ENCODE data around the gene SKI. TPM values are rescaled to one million over a fixed set of nuclear protein-coding genes. Genes with fewer than 3 reads are reported as not detected.
A peak's percentile ranks its signal among the peaks of the same experiment; 100 is the strongest.

SKI gene
- total and polyA plus RNA-seq, 2 experiments from 2014 or later = 9.3 to 66.8 TPM

DNA sequence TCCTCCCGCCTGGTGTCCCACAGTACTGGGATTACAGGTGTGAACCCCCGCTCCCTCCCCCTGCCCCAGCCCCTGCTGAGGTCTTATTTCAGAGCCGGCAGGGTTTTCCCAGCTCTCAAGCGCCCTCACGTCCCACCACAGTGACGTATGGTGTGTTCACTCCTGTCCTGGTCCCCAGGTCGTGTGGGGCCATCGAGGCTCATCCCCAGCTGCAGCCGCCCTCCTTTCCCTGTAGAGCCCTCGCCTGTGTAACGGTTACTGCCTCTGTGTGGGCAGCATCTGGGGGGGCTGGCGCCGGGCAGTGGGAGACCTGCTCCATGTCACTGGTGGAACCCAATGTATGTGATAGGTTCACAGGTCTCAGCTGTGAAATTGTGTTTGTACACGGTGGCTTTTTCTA, 23.2 kb downstream of the SKI start (continued):
- TF ChIP-seq, protein P1, sequence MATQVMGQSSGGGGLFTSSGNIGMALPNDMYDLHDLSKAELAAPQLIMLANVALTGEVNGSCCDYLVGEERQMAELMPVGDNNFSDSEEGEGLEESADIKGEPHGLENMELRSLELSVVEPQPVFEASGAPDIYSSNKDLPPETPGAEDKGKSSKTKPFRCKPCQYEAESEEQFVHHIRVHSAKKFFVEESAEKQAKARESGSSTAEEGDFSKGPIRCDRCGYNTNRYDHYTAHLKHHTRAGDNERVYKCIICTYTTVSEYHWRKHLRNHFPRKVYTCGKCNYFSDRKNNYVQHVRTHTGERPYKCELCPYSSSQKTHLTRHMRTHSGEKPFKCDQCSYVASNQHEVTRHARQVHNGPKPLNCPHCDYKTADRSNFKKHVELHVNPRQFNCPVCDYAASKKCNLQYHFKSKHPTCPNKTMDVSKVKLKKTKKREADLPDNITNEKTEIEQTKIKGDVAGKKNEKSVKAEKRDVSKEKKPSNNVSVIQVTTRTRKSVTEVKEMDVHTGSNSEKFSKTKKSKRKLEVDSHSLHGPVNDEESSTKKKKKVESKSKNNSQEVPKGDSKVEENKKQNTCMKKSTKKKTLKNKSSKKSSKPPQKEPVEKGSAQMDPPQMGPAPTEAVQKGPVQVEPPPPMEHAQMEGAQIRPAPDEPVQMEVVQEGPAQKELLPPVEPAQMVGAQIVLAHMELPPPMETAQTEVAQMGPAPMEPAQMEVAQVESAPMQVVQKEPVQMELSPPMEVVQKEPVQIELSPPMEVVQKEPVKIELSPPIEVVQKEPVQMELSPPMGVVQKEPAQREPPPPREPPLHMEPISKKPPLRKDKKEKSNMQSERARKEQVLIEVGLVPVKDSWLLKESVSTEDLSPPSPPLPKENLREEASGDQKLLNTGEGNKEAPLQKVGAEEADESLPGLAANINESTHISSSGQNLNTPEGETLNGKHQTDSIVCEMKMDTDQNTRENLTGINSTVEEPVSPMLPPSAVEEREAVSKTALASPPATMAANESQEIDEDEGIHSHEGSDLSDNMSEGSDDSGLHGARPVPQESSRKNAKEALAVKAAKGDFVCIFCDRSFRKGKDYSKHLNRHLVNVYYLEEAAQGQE (IDR thresholded peaks at IDR 0.05; ENCODE audit: unreplicated experiment) = no peak

DNA sequence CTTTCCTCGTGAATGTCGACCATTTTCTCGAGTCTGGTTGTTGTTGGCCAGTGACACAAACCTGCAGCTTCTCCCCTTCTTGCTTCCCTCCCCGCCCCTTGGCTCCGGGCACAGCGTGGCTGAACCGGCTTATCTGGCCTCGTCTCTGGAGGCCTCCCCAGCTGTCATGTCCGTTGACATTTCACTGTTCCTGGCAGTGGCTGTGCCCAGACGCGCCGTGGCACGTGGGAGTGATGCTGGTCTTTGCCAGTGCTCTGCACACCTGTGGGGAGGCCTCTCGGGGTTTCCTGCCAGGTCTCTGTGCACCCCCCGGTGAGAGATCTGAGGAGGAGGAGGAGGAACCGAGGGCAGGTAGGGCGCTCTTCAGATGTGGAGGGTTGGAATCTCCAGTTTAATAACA, 23.7 kb downstream of the SKI start:
- Histone ChIP-seq H3K4me2 (no peak overlapping the region), H3K27me3 (ENCODE audit: insufficient read depth) (no peaks in the 10 kb centered on the region), H4K20me1 (replicated peaks; ENCODE audit: insufficient read depth) (peaks cover 17% of the 10 kb centered on the region), H3K79me2 (replicated peaks; ENCODE audit: insufficient read depth) (peaks cover 94% of the 10 kb centered on the region), H3K36me3 (ENCODE audit: insufficient read depth) (no peaks in the 10 kb centered on the region), H3K9me2 (ENCODE audit: insufficient read depth) (0 out of 2 replicates have a peak, but pooled peaks cover 12% of the 10 kb centered on the region), H3F3A (replicated peaks; ENCODE audit: low read depth) (peaks cover 41% of the 10 kb centered on the region), H3K4me1 (ENCODE audit: insufficient read depth) (peaks cover 35% of the 10 kb centered on the region), H2AFZ (no peak overlapping the region), H3K27ac (ENCODE audit: low read depth) (peak overlapping the region; percentile 69; the same call in 1 of the 2 replicates), H3K4me3 (no peak overlapping the region)
- H3K4me1 Mint-ChIP-seq = peaks cover 57% of the 10 kb centered on the region
- no peaks in the 10 kb centered on the region for H3K9me3 Mint-ChIP-seq
- peaks cover 20% of the 10 kb centered on the region for H3K36me3 Mint-ChIP-seq (ENCODE audit: low read depth)
- peaks cover 25% of the 10 kb centered on the region for H3K27me3 Mint-ChIP-seq (ENCODE audit: insufficient read depth, low read depth, poor library complexity)
- H3K27ac Mint-ChIP-seq = peak overlapping the region; percentile 81
- TF ChIP-seq, protein P2, sequence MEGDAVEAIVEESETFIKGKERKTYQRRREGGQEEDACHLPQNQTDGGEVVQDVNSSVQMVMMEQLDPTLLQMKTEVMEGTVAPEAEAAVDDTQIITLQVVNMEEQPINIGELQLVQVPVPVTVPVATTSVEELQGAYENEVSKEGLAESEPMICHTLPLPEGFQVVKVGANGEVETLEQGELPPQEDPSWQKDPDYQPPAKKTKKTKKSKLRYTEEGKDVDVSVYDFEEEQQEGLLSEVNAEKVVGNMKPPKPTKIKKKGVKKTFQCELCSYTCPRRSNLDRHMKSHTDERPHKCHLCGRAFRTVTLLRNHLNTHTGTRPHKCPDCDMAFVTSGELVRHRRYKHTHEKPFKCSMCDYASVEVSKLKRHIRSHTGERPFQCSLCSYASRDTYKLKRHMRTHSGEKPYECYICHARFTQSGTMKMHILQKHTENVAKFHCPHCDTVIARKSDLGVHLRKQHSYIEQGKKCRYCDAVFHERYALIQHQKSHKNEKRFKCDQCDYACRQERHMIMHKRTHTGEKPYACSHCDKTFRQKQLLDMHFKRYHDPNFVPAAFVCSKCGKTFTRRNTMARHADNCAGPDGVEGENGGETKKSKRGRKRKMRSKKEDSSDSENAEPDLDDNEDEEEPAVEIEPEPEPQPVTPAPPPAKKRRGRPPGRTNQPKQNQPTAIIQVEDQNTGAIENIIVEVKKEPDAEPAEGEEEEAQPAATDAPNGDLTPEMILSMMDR (conservative IDR thresholded peaks at IDR 0.05; ENCODE audit: low read depth in 2 of 2) = no peak
- no peak for TF ChIP-seq JUNB (IDR thresholded peaks at IDR 0.05; ENCODE audit: unreplicated experiment)
- ATAC-seq = no peak
- no peak overlapping the region for H3K4me3 Mint-ChIP-seq
- DNase-seq (ENCODE audit: low spot score) = no peak

DNA sequence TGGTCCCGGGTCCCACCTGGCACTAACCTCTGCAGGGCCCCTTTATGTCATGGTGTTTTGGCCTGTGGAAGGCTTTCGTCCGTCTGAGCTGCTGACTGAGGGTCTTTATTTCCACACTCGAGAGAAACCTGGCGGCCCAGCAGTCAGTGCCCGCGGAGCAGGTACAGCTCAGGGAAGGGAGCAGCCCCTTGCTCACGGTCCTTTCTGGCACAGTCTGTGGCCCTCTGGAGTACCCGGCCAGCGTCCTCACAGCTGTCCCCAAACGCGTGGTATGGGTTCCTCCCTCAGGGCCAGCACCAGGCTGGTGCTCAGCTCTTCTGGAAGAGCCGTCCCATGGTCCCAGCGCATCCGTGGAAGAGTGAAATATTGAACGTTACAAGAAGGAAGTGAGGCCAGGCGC, 24.3 kb downstream of the SKI start:
- no peaks in the 10 kb centered on the region for H3K27me3 ChIP-seq (ENCODE audit: insufficient read depth)
- Mint-ChIP-seq H3K36me3 (ENCODE audit: low read depth) (peaks cover 20% of the 10 kb centered on the region), H3K27ac (peak overlapping the region; percentile 33; the same call in 1 of the 2 replicates), H3K4me1 (peaks cover 55% of the 10 kb centered on the region), H3K27me3 (ENCODE audit: insufficient read depth, low read depth, poor library complexity) (peaks cover 25% of the 10 kb centered on the region), H3K9me3 (no peaks in the 10 kb centered on the region), H3K4me3 (no peak overlapping the region)
- H4K20me1 ChIP-seq (replicated peaks; ENCODE audit: insufficient read depth) = peaks cover 17% of the 10 kb centered on the region
- H3F3A ChIP-seq (replicated peaks; ENCODE audit: low read depth) = peaks cover 37% of the 10 kb centered on the region
- no peaks in the 10 kb centered on the region for H3K36me3 ChIP-seq (ENCODE audit: insufficient read depth)
- 0 out of 2 replicates have a peak, but pooled peaks cover 12% of the 10 kb centered on the region for H3K9me2 ChIP-seq (ENCODE audit: insufficient read depth)
- no peak overlapping the region for H3K4me3 ChIP-seq
- ATAC-seq (no peak), DNase-seq (ENCODE audit: low spot score) (no peak)
- H3K79me2 ChIP-seq (replicated peaks; ENCODE audit: insufficient read depth) = peaks cover 94% of the 10 kb centered on the region
- no peak overlapping the region for H3K4me2 ChIP-seq
- H3K4me1 ChIP-seq (ENCODE audit: insufficient read depth) = peaks cover 32% of the 10 kb centered on the region
- peak overlapping the region; percentile 69; the same call in 1 of the 2 replicates for H3K27ac ChIP-seq (ENCODE audit: low read depth)
- no peak overlapping the region for H2AFZ ChIP-seq
- no peak for TF ChIP-seq EZH2 (IDR thresholded peaks at IDR 0.05; ENCODE audit: low read depth, unreplicated experiment)
- TF ChIP-seq, protein P3, sequence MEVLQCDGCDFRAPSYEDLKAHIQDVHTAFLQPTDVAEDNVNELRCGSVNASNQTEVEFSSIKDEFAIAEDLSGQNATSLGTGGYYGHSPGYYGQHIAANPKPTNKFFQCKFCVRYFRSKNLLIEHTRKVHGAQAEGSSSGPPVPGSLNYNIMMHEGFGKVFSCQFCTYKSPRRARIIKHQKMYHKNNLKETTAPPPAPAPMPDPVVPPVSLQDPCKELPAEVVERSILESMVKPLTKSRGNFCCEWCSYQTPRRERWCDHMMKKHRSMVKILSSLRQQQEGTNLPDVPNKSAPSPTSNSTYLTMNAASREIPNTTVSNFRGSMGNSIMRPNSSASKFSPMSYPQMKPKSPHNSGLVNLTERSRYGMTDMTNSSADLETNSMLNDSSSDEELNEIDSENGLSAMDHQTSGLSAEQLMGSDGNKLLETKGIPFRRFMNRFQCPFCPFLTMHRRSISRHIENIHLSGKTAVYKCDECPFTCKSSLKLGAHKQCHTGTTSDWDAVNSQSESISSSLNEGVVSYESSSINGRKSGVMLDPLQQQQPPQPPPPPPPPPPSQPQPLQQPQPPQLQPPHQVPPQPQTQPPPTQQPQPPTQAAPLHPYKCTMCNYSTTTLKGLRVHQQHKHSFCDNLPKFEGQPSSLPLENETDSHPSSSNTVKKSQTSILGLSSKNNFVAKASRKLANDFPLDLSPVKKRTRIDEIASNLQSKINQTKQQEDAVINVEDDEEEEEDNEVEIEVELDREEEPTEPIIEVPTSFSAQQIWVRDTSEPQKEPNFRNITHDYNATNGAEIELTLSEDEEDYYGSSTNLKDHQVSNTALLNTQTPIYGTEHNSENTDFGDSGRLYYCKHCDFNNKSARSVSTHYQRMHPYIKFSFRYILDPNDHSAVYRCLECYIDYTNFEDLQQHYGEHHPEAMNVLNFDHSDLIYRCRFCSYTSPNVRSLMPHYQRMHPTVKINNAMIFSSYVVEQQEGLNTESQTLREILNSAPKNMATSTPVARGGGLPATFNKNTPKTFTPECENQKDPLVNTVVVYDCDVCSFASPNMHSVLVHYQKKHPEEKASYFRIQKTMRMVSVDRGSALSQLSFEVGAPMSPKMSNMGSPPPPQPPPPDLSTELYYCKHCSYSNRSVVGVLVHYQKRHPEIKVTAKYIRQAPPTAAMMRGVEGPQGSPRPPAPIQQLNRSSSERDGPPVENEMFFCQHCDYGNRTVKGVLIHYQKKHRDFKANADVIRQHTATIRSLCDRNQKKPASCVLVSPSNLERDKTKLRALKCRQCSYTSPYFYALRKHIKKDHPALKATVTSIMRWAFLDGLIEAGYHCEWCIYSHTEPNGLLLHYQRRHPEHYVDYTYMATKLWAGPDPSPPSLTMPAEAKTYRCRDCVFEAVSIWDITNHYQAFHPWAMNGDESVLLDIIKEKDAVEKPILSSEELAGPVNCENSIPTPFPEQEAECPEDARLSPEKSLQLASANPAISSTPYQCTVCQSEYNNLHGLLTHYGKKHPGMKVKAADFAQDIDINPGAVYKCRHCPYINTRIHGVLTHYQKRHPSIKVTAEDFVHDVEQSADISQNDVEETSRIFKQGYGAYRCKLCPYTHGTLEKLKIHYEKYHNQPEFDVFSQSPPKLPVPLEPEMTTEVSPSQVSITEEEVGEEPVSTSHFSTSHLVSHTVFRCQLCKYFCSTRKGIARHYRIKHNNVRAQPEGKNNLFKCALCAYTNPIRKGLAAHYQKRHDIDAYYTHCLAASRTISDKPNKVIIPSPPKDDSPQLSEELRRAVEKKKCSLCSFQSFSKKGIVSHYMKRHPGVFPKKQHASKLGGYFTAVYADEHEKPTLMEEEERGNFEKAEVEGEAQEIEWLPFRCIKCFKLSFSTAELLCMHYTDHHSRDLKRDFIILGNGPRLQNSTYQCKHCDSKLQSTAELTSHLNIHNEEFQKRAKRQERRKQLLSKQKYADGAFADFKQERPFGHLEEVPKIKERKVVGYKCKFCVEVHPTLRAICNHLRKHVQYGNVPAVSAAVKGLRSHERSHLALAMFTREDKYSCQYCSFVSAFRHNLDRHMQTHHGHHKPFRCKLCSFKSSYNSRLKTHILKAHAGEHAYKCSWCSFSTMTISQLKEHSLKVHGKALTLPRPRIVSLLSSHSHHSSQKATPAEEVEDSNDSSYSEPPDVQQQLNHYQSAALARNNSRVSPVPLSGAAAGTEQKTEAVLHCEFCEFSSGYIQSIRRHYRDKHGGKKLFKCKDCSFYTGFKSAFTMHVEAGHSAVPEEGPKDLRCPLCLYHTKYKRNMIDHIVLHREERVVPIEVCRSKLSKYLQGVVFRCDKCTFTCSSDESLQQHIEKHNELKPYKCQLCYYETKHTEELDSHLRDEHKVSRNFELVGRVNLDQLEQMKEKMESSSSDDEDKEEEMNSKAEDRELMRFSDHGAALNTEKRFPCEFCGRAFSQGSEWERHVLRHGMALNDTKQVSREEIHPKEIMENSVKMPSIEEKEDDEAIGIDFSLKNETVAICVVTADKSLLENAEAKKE (CRISPR knock-in tag; IDR thresholded peaks at IDR 0.05) = no peak
- TF ChIP-seq, protein P2 (conservative IDR thresholded peaks at IDR 0.05; ENCODE audit: low read depth in 2 of 2) = no peak

All from GM23338 (cell line).